Activated B cell treated with CpG ODN at 0.5 μM for 24 hours (primary cell): ENCODE results near the gene SMTNL1. TPM values are rescaled to one million over a fixed set of nuclear protein-coding genes. Genes with fewer than 3 reads are reported as not detected.

Experiments used
- ATAC-seq: fragments of 200-7000 bp; cut with Tn5 transposase; one replicate; pipeline ENCODE4 v1.10.0; 2021; ENCODE audit warnings: low read depth, mild to moderate bottlenecking, moderate library complexity
- CTCF ChIA-PET: fragments of 350-600 bp; sonication (Branson Sonifier 250); formaldehyde crosslinking; loops from one replicate; lab custom pipeline; 2021; ENCODE audit warnings: antibody characterized with exemption; lab: Charles Lee
- POLR2A ChIA-PET: fragments of 350-600 bp; sonication (Branson Sonifier 250); formaldehyde crosslinking; loops from one replicate; lab custom pipeline; 2021; ENCODE audit warnings: antibody characterized with exemption; lab: Charles Lee
- DNase-seq: peaks from one replicate; pipeline ENCODE4 v3.0.0; 2022
- H3K27ac Mint-ChIP-seq: one replicate; pipeline ENCODE4 v1.8.0; 2020; ENCODE audit warnings: mixed read lengths
- H3K27me3 Mint-ChIP-seq: one replicate; pipeline ENCODE4 v1.8.0; 2021; ENCODE audit warnings: mixed read lengths
- H3K36me3 Mint-ChIP-seq: one replicate; pipeline ENCODE4 v1.8.0; 2021; ENCODE audit warnings: low read depth, mixed read lengths
- H3K4me1 Mint-ChIP-seq: one replicate; pipeline ENCODE4 v1.8.0; 2021; ENCODE audit warnings: mixed read lengths
- H3K4me3 Mint-ChIP-seq: one replicate; pipeline ENCODE4 v1.8.0; 2020; ENCODE audit warnings: mild to moderate bottlenecking, mixed read lengths
- H3K9me3 Mint-ChIP-seq: one replicate; pipeline ENCODE4 v1.8.0; 2020; ENCODE audit warnings: mixed read lengths
- CTCF ChIP-seq: fragments of 200-600 bp; IDR thresholded peaks from one replicate; pipeline ENCODE4 v1.8.0; 2022; ENCODE audit warnings: antibody characterized with exemption, mild to moderate bottlenecking
- intact Hi-C: fragments of 100-400 bp; cut with micrococcal nuclease; formaldehyde crosslinking; loops from one replicate; pipeline ENCODE4 v1.15.1; 2024
- total RNA-seq: library from RNA; stranded (reverse); gene quantifications from 2 replicates; pipeline ENCODE4 v1.2.3, GENCODE V29; 2022

The SMTNL1 gene
- total RNA-seq, 1 donor from 2014 or later = not detected

DNA sequence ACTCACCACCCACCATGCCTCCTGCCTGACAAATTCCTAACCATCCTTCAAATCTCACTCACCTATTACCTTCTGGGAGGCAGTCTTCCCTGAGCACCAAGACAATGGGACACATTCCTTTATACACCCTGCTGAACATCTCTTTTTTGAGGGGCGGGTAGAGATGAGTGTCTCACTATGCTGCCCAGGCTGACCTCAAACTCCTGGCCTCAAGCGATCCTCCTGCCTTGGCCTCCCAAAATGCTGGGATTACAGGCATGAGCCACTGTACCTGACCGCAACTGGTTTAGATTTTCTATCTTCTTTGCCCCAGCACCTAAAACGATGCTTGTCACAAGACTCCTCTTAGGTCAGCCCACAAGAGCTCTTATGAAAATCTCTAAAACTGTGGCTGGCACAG, 14.0 kb upstream of the SMTNL1 start:
- Mint-ChIP-seq H3K27me3 (no peaks in the 10 kb centered on the region), H3K4me1 (peaks cover 10% of the 10 kb centered on the region), H3K27ac (no peak overlapping the region), H3K4me3 (no peak overlapping the region), H3K9me3 (no peaks in the 10 kb centered on the region), H3K36me3 (peaks cover 17% of the 10 kb centered on the region)
- DNase-seq (no peak), ATAC-seq (no peak)
- POLR2A ChIA-PET = interaction anchor here (0.7 kb wide), 2 partner anchors 34 to 46 kb away, joined by 3 to 5 read pairs; no protein-coding TSS in a partner anchor
- TF ChIP-seq CTCF = no peak
- CTCF ChIA-PET = interaction anchor here (1.6 to 9.7 kb wide), 3 partner anchors 31 to 178 kb away, joined by 8 to 224 read pairs (median 198); partner anchors contain the start of gene RTN4RL2
- intact Hi-C loops = loop anchor here (10.0 kb wide), 1 partner anchor 679 kb away; no protein-coding TSS in a partner anchor

- H3K4me1 Mint-ChIP-seq = peaks cover 25% of the 10 kb centered on the region
- no peak overlapping the region for H3K27ac Mint-ChIP-seq
- no peak for ATAC-seq
- H3K27me3 Mint-ChIP-seq = no peaks in the 10 kb centered on the region
- H3K36me3 Mint-ChIP-seq = peaks cover 31% of the 10 kb centered on the region
- intact Hi-C loops = loop anchor here (1.0 to 10.0 kb wide), 6 partner anchors 34 to 682 kb away; no protein-coding TSS in a partner anchor
- DNase-seq = peak; percentile 55
- H3K9me3 Mint-ChIP-seq = no peaks in the 10 kb centered on the region
- peak; percentile 98 for TF ChIP-seq CTCF
- CTCF ChIA-PET = interaction anchor here (0.7 to 9.7 kb wide), 22 partner anchors 9 to 184 kb away, joined by 3 to 224 read pairs (median 5); partner anchors contain the start of genes RTN4RL2, SLC43A1 and UBE2L6
- POLR2A ChIA-PET = interaction anchor here (0.8 to 2.5 kb wide), 4 partner anchors 12 to 69 kb away, joined by 3 to 11 read pairs (median 6); partner anchors contain the start of gene SLC43A1
- H3K4me3 Mint-ChIP-seq = no peak overlapping the region
These were observed 10.3 kb upstream of the SMTNL1 start for GRCh38 chr11:57527056-57527631.

- Mint-ChIP-seq H3K4me3 (no peak overlapping the region), H3K9me3 (no peaks in the 10 kb centered on the region), H3K4me1 (peaks cover 25% of the 10 kb centered on the region), H3K36me3 (peaks cover 31% of the 10 kb centered on the region), H3K27me3 (no peaks in the 10 kb centered on the region), H3K27ac (no peak overlapping the region)
- no peak for DNase-seq
- no peak for TF ChIP-seq CTCF
- intact Hi-C loops = loop anchor here (10.0 kb wide), 1 partner anchor 684 kb away; no protein-coding TSS in a partner anchor
- POLR2A ChIA-PET = no interaction called here
- no peak for ATAC-seq
- CTCF ChIA-PET = interaction anchor here (0.8 to 9.7 kb wide), 8 partner anchors 12 to 182 kb away, joined by 3 to 224 read pairs (median 6); partner anchors contain the start of genes RTN4RL2, SLC43A1 and UBE2L6
These were observed 8.4 kb upstream of the SMTNL1 start for GRCh38 chr11:57529012-57529411.

DNA sequence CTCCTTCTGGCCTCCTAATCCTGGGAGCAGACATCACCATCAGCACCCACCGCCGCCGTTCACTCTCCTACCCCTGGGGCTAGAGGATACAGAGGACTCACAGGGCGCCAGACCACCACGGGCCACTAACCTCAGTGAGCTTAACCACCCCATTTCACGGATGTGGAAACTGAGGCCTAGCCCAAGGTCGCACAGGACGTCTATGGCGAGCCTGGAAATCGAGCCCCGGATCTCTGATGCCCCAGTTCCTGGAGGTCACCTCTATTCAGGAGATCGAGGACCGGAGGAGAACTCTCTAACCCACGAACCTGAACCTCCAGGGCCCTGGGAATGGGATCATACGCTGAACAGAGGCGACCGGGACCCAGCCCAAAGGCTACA, 7.2 kb upstream of the SMTNL1 start:
- no peak for DNase-seq
- Mint-ChIP-seq H3K36me3 (peaks cover 31% of the 10 kb centered on the region), H3K4me3 (peak overlapping the region; percentile 94), H3K27ac (peak overlapping the region; percentile 90), H3K27me3 (no peaks in the 10 kb centered on the region), H3K4me1 (peaks cover 25% of the 10 kb centered on the region), H3K9me3 (no peaks in the 10 kb centered on the region)
- POLR2A ChIA-PET = interaction anchor here (0.5 to 2.2 kb wide), 10 partner anchors 17 to 996 kb away, joined by 3 to 16 read pairs (median 6); partner anchors contain the start of genes MED19, SSRP1, TMX2 and TNKS1BP1
- intact Hi-C loops = loop anchor here (1.0 kb wide), 8 partner anchors 15 to 211 kb away; partner anchors contain the start of genes CLP1, MED19, SELENOH and SLC43A1
- no peak for TF ChIP-seq CTCF
- CTCF ChIA-PET = interaction anchor here (1.3 to 9.7 kb wide), 6 partner anchors 38 to 184 kb away, joined by 3 to 224 read pairs (median 18); partner anchors contain the start of genes RTN4RL2 and UBE2L6
- no peak for ATAC-seq
